ENCODE results near the gene SON. TPM values are rescaled to one million over a fixed set of nuclear protein-coding genes. Genes with fewer than 3 reads are reported as not detected.
"Not testable (repeated sequence)": the region's sequence is repeated elsewhere in the genome, so short reads cannot be mapped to it uniquely, and the experiment has no call there.

SON gene
- total RNA-seq, 1 experiment from 2014 or later = 73.8 TPM

DNA sequence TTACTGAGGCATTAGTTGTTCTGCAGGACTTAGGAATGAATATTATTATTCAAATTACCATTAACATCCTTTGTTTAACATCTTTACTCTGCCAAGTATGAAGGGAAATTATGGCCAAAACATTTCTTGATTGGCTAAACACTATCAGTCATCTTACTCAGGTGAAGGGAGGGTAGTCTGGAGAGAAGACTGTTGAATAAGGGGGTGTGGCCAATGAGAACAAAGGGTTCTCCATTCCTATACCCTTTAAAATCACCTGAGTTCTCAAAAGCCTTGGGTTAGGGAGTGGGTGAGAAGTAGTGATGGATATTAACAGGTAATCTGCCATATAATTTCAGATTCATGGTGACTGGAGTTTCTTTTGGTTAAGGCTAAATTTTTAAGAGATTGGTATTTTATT lies 79.4 kb downstream of the SON start:
- H3K27me3 ChIP-seq (ENCODE audit: control insufficient read depth, insufficient read depth, low read length) = no peaks in the 10 kb centered on the region
- peak; percentile 77 for DNase-seq
- no peaks in the 10 kb centered on the region; the same call in 1 of the 2 replicates for H3K36me3 ChIP-seq (replicated peaks; ENCODE audit: control insufficient read depth, insufficient read depth, low read length)
- no peak overlapping the region for H3K4me3 ChIP-seq (ENCODE audit: insufficient read depth, low read depth, low read length)

DNA sequence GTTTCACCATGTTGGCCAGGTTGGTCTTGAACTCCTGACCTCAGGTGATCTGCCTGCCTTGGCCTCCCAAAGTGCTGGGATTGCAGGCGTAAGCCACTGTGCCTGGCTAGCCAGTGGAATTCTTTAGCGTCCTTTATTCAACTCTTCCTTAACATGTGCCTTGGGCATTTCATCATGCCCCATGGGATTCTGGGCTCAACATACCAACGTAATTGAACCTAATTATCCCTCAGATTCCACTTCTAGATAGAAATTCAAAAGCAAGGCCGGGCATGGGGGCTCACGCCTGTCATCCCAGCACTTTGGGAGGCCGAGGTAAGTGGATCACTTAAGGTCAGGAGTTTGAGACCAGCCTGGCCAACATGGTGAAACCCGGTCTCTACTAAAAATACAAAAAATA lies 83.3 kb downstream of the SON start:
- not testable (repeated sequence) for H3K36me3 ChIP-seq (replicated peaks; ENCODE audit: control insufficient read depth, insufficient read depth, low read length); H3K4me3 ChIP-seq (ENCODE audit: insufficient read depth, low read depth, low read length); DNase-seq; H3K27me3 ChIP-seq (ENCODE audit: control insufficient read depth, insufficient read depth, low read length)

Other genes starting within 250 kb of the SON start
- 1.2 and 1.6 TPM in 2 replicates for gene IFNAR1, start 218.1 kb upstream of the SON start, total RNA-seq (2014; rRNA removed; shearing (Covaris generic))
- gene IFNGR2, start 139.6 kb upstream of the SON start, total RNA-seq (2014; rRNA removed; shearing (Covaris generic)) = 37.8 and 46.1 TPM in 2 replicates
- 8.5 and 13.0 TPM in 2 replicates for gene TMEM50B, start 63.1 kb upstream of the SON start, total RNA-seq (2014; rRNA removed; shearing (Covaris generic))
- gene DNAJC28, start 51.3 kb upstream of the SON start, total RNA-seq (2014; rRNA removed; shearing (Covaris generic)) = 1.0 and 1.4 TPM in 2 replicates
- gene GART, start 921 bp upstream of the SON start, total RNA-seq (2014; rRNA removed; shearing (Covaris generic)) = 144 and 153 TPM in 2 replicates
- gene DONSON, start 45.6 kb downstream of the SON start, total RNA-seq (2014; rRNA removed; shearing (Covaris generic)) = 37.6 and 38.6 TPM in 2 replicates
- 8.3 and 20.0 TPM in 2 replicates for gene CRYZL1, start 98.7 kb downstream of the SON start, total RNA-seq (2014; rRNA removed; shearing (Covaris generic))
- 44.3 and 88.6 TPM in 2 replicates for gene ITSN1, start 99.5 kb downstream of the SON start, total RNA-seq (2014; rRNA removed; shearing (Covaris generic))